ENCODE results near the gene ATAD3C. TPM values are rescaled to one million over a fixed set of nuclear protein-coding genes. Genes with fewer than 3 reads are reported as not detected.
"Not testable (repeated sequence)": the region's sequence is repeated elsewhere in the genome, so short reads cannot be mapped to it uniquely, and the experiment has no call there.

The ATAD3C gene
- total RNA-seq, 1 donor from 2014 or later, result 2.9 TPM

DNA sequence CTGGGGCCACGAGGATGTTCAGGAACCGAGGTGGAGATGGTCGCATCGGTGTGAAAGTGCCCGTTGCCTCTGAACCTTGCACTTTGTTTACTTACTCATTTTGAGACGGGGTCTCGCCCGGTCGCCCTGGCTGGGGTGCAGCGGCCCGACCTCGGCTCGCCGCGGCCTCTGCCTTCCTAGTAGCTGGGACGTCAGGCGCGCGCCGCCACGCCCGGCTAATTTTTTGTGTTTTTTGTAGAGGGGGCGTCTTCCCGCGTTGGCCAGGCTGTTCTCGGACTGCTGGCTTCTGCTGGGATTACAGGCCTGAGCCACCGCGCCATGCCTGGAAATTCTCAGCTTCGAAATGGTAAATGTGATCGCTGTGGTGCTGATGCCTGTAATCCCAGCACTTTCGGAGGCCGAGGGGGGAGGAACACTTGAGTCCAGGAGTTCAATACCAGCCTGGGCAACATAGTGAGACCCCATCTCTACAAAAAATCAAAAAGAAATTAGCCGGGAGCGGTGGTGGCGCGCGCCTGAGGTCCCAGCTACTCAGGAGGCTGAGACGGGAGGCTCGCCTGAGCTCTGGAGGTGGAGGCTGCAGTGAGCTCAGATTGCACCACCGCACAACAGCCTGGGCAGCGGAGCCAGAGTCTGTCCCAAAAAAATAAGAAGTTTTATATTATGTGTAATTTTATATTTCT, 41.7 kb upstream of the ATAD3C start:
- Mint-ChIP-seq H3K4me1 (peaks cover 28% of the 10 kb centered on the region), H3K36me3 (peaks cover 19% of the 10 kb centered on the region), H3K27me3 (ENCODE audit: low read depth) (no peaks in the 10 kb centered on the region), H3K27ac (peak overlapping the region; percentile 85), H3K9me3 (peaks cover 4% of the 10 kb centered on the region), H3K4me3 (peak overlapping the region; percentile 92)
- TF ChIP-seq, protein P1, sequence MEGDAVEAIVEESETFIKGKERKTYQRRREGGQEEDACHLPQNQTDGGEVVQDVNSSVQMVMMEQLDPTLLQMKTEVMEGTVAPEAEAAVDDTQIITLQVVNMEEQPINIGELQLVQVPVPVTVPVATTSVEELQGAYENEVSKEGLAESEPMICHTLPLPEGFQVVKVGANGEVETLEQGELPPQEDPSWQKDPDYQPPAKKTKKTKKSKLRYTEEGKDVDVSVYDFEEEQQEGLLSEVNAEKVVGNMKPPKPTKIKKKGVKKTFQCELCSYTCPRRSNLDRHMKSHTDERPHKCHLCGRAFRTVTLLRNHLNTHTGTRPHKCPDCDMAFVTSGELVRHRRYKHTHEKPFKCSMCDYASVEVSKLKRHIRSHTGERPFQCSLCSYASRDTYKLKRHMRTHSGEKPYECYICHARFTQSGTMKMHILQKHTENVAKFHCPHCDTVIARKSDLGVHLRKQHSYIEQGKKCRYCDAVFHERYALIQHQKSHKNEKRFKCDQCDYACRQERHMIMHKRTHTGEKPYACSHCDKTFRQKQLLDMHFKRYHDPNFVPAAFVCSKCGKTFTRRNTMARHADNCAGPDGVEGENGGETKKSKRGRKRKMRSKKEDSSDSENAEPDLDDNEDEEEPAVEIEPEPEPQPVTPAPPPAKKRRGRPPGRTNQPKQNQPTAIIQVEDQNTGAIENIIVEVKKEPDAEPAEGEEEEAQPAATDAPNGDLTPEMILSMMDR (IDR thresholded peaks at IDR 0.05; ENCODE audit: unreplicated experiment), result peak; percentile 25
- no peak for DNase-seq (ENCODE audit: low spot score in 2 of 2, unreplicated experiment in 2 of 2)

DNA sequence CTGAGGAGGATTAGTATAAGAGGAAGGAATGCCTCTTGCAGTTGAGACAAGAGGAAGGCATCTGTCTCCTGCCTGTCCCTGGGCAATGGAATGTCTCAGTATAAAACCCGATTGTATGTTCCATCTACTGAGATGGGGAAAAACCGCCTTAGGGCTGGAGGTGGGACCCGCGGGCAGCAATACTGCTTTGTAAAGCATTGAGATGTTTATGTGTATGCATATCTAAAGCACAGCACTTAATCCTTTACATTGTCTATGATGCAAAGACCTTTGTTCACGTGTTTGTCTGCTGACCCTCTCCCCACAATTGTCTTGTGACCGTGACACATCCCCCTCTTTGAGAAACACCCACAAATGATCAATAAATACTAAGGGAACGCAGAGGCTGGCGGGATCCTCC, 39.3 kb upstream of the ATAD3C start:
- H3K9me3 Mint-ChIP-seq; H3K27me3 Mint-ChIP-seq (ENCODE audit: low read depth); DNase-seq (ENCODE audit: low spot score in 2 of 2, unreplicated experiment in 2 of 2); H3K36me3 Mint-ChIP-seq; H3K4me3 Mint-ChIP-seq: not testable (repeated sequence)
- H3K27ac Mint-ChIP-seq, result peak overlapping the region; percentile 82
- peaks cover 28% of the 10 kb centered on the region for H3K4me1 Mint-ChIP-seq

DNA sequence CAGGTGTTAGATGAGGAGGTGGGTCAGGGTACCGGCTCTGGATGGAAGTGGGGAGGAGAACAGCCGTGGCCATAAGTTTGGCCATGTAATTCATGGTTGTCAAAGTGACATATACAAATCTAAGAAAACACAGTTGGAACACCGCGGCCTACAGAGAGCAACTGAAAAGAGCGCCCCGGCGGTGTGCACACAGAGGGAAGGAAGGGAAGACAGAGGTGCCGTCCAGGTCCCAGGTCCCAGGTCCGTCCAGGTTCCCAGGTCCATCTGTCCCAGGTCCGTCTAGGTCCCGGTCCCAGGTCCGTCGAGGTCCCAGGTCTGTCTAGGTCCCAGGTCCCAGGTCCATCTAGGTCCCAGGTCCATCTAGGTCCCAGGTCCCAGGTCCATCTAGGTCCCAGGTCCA, 37.9 kb upstream of the ATAD3C start:
- TF ChIP-seq, protein P1 (IDR thresholded peaks at IDR 0.05; ENCODE audit: unreplicated experiment), result no peak
- Mint-ChIP-seq H3K9me3 (peaks cover 8% of the 10 kb centered on the region), H3K36me3 (peaks cover 4% of the 10 kb centered on the region), H3K4me3 (no peak overlapping the region), H3K4me1 (peaks cover 19% of the 10 kb centered on the region), H3K27ac (no peak overlapping the region), H3K27me3 (ENCODE audit: low read depth) (no peaks in the 10 kb centered on the region)
- no peak for DNase-seq (ENCODE audit: low spot score in 2 of 2, unreplicated experiment in 2 of 2)

DNA sequence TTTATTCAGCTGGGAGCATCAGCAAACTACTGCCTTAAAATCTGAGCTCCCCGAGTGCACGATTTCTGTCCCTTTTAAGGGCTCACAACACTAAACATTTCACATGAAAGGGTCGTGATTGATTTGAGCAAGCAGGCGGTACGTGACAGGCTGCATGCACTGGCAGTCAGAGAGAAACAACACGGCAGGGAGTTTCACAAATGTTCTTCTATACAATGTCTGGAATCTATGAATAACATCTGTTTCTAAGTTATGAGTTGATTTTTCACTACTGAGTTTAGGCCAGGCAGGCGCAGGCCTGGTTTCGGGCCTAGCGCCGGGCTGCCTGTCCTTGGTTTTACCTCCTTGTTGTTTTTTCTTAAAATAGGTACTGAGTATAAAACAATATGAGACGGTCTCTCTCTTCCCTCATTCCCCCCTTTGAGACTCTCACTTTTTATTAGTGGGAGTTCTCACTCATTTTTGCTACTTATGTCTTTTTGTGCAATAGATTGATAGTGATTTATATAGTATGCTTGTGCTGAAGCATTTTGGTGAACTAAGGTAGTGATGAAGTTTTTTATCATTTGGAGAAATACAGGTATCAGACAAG, 37.1 kb upstream of the ATAD3C start:
- peaks cover 22% of the 10 kb centered on the region for H3K4me1 Mint-ChIP-seq
- not testable (repeated sequence) for H3K27ac Mint-ChIP-seq; DNase-seq (ENCODE audit: low spot score in 2 of 2, unreplicated experiment in 2 of 2); H3K9me3 Mint-ChIP-seq; H3K36me3 Mint-ChIP-seq; H3K4me3 Mint-ChIP-seq; H3K27me3 Mint-ChIP-seq (ENCODE audit: low read depth)

DNA sequence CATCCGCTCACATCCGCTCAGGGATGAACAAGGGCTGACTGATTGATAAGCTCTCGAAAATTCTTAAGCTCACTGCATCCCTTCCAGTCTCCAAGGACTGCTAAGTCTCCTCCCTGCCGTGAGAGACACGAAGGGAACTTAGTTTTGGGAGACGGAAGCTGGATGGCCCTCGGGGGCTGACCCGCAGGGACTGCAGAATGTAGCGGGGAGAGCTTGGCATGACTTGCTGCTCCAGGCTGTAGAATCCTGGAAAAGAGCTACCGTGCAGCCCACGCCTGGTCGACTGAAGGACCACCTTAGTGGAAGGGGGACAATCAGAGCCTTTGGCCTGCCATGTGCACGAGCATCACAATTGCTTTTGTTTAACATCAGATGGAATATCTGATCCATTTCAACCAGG, 33.7 kb upstream of the ATAD3C start:
- no peak for DNase-seq (ENCODE audit: low spot score in 2 of 2, unreplicated experiment in 2 of 2)
- Mint-ChIP-seq H3K27ac (no peak overlapping the region), H3K4me1 (peaks cover 14% of the 10 kb centered on the region), H3K4me3 (no peak overlapping the region), H3K36me3 (peaks cover 3% of the 10 kb centered on the region), H3K9me3 (peaks cover 8% of the 10 kb centered on the region), H3K27me3 (ENCODE audit: low read depth) (no peaks in the 10 kb centered on the region)
- TF ChIP-seq, protein P1 (IDR thresholded peaks at IDR 0.05; ENCODE audit: unreplicated experiment), result no peak

DNA sequence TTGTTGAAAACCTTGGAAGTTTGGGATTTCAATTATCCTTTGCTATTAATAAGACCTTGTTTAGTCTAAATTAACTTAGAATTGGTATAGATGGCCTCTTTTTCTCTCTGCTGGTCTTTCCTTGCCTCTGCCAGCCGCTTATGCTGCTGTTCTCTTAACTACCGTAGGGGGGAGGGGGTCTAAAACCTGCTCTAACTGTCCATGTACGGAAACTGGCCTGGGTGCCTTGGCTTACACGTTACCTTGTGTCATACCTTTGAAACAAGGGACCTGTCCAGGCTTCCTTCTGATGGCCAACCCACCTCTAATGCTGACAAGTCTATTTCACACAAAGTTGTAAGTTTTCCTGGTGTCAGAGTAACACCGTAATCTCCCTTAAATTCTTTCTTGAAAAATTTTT, 32.1 kb upstream of the ATAD3C start:
- H3K4me3 Mint-ChIP-seq; DNase-seq (ENCODE audit: low spot score in 2 of 2, unreplicated experiment in 2 of 2); H3K36me3 Mint-ChIP-seq; H3K9me3 Mint-ChIP-seq; H3K27me3 Mint-ChIP-seq (ENCODE audit: low read depth): not testable (repeated sequence)
- Mint-ChIP-seq H3K27ac (peak overlapping the region; percentile 70), H3K4me1 (peaks cover 21% of the 10 kb centered on the region)

DNA sequence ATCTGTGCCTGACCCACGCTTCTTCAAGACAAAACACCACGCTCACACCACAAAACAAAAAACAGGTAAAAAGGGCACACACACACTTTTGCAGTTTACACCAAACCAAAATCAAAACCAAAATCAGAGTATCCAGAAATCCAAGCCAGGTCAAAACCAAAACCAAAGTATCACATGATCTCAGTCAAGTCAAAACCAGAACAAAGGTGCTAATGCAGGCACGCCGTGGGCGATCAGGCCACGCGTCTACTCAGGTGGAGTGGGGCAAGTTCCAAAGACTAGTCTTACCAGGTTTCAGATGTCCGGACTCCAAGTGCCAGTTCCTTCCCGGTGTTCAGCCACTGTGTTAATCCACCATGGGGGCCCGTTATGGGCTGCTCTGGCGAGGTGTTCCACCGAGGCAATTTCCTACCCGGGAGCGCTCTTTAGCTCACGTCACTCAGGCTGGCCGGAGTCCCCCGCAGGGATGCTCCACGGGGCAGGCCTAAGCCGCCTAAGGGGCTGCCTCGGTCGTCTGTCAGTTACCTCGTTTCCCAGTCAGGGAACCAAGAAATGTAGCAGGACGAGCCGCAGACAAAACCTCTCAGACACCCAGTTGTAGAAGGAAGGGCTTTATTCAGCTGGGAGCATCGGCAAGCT, 31.5 kb upstream of the ATAD3C start:
- H3K27me3 Mint-ChIP-seq (ENCODE audit: low read depth); H3K9me3 Mint-ChIP-seq; H3K36me3 Mint-ChIP-seq; DNase-seq (ENCODE audit: low spot score in 2 of 2, unreplicated experiment in 2 of 2); H3K4me3 Mint-ChIP-seq: not testable (repeated sequence)
- Mint-ChIP-seq H3K4me1 (peaks cover 27% of the 10 kb centered on the region), H3K27ac (peak overlapping the region; percentile 70)
